CD4-positive, alpha-beta memory T cell (primary cell): ENCODE data around the gene OR1A2. TPM values are rescaled to one million over a fixed set of nuclear protein-coding genes. Genes with fewer than 3 reads are reported as not detected.

Experiments
- CTCF ChIA-PET: fragments of 350-600 bp; sonication (Branson Sonifier 250); formaldehyde crosslinking; loops from one replicate; lab custom pipeline; 2021; ENCODE audit warnings: inconsistent platforms; ENCODE audit not compliant: partially characterized antibody; lab: Charles Lee
- POLR2A ChIA-PET: fragments of 350-600 bp; sonication (Branson Sonifier 250); formaldehyde crosslinking; loops from one replicate; lab custom pipeline; 2021; ENCODE audit not compliant: partially characterized antibody; lab: Charles Lee
- DNase-seq, 5 donors: peaks; one replicate each; pipeline versions ENCODE4 v3.0.0 to v3.0.0-alpha.2; 2020 to 2022; ENCODE audit warnings: mixed read lengths in 1 of 5
- H3K27ac ChIP-seq: one replicate; pipeline ENCODE4 v1.7.0; 2013; ENCODE audit warnings: low read depth, low read length
- H3K27me3 ChIP-seq: 2 replicates; pipeline ENCODE4 v1.7.0; 2013; ENCODE audit warnings: mild to moderate bottlenecking, low read length, moderate library complexity; ENCODE audit not compliant: insufficient read depth
- H3K36me3 ChIP-seq: 2 replicates; pipeline ENCODE4 v1.7.0; 2013; ENCODE audit warnings: mild to moderate bottlenecking, low read length, moderate library complexity; ENCODE audit not compliant: insufficient read depth
- H3K4me1 ChIP-seq: 2 replicates; pipeline ENCODE4 v1.7.0; 2013; ENCODE audit warnings: mild to moderate bottlenecking, low read length, moderate library complexity; ENCODE audit not compliant: insufficient read depth
- H3K4me3 ChIP-seq, 2 donors: one replicate each; pipeline ENCODE4 v1.7.0; 2013; ENCODE audit warnings: low read length in 2 of 2, mild to moderate bottlenecking in 1 of 2
- H3K9me3 ChIP-seq, 2 donors: one replicate each; pipeline ENCODE4 v1.7.0; 2013; ENCODE audit warnings: low read length in 2 of 2, control low read depth in 1 of 2; ENCODE audit not compliant: control insufficient read depth in 1 of 2
- H3K27ac Mint-ChIP-seq, 7 donors: one replicate each; pipeline ENCODE4 v1.8.0; 2020 to 2021; ENCODE audit warnings: mixed read lengths in 7 of 7, mild to moderate bottlenecking in 6 of 7, inconsistent platforms in 3 of 7, moderate library complexity in 3 of 7
- H3K27me3 Mint-ChIP-seq, 2 donors: one replicate each; pipeline ENCODE4 v1.8.0; 2020 to 2021; ENCODE audit warnings: mixed read lengths in 2 of 2
- H3K36me3 Mint-ChIP-seq, 2 donors: one replicate each; pipeline ENCODE4 v1.8.0; 2020 to 2021; ENCODE audit warnings: mixed read lengths in 2 of 2, inconsistent platforms in 1 of 2, mild to moderate bottlenecking in 1 of 2
- H3K4me1 Mint-ChIP-seq, 4 donors: one replicate each; pipeline ENCODE4 v1.8.0; 2020 to 2021; ENCODE audit warnings: mixed read lengths in 4 of 4, mild to moderate bottlenecking in 1 of 4
- H3K4me3 Mint-ChIP-seq, 8 donors: one replicate each; pipeline ENCODE4 v1.8.0; 2020 to 2021; ENCODE audit warnings: mixed read lengths in 8 of 8, mild to moderate bottlenecking in 7 of 8, moderate library complexity in 6 of 8, inconsistent platforms in 3 of 8
- H3K9me3 Mint-ChIP-seq, 8 donors: one replicate each; pipeline ENCODE4 v1.8.0; 2020 to 2021; ENCODE audit warnings: mixed read lengths in 8 of 8, mild to moderate bottlenecking in 5 of 8, inconsistent platforms in 3 of 8, moderate library complexity in 1 of 8
- intact Hi-C: fragments of 100-400 bp; cut with micrococcal nuclease; formaldehyde crosslinking; loops from one replicate; pipeline ENCODE4 v1.15.1; 2023
- polyA plus RNA-seq, 2 donors: library from polyadenylated mRNA; unstranded; fragments of 300-500 nt; fragmentation: Illumina TruSeq; gene quantifications; one replicate each; pipeline ENCODE4 v1.2.3, GENCODE V29; 2021
- total RNA-seq, 2 experiments: library from RNA; stranded (reverse); gene quantifications; one replicate each; pipeline ENCODE4 v1.2.3, GENCODE V29; 2021

The OR1A2 gene
- not detected for total RNA-seq
- polyA plus RNA-seq, result not detected

- H3K36me3 ChIP-seq, result no peaks in the 10 kb centered on the region
- H3K9me3 Mint-ChIP-seq, result peaks cover 0 to 26% (median 13%) of the 10 kb centered on the region in 8 donors
- no peak within 1 kb of the TSS for H3K4me3 Mint-ChIP-seq
These were observed at the start of gene OR1A2 for GRCh38 chr17:3197219-3197618. Gene OR1A2 (plus strand): TSS chr17:3197519. CDS start chr17:3197519, 0 bp downstream.

GRCh38 chr17:3157218-3157617, 40.1 kb upstream of the OR1A2 start:
- Mint-ChIP-seq H3K4me3 (no peak overlapping the region), H3K27me3 (peaks cover 15 to 29% of the 10 kb centered on the region in 2 donors), H3K4me1 (no peaks in the 10 kb centered on the region), H3K36me3 (no peaks in the 10 kb centered on the region), H3K27ac (no peak overlapping the region), H3K9me3 (peaks cover 0 to 10% (median 0%) of the 10 kb centered on the region in 8 donors)
- no peaks in the 10 kb centered on the region for H3K4me1 ChIP-seq
- no peak for DNase-seq
- H3K27ac ChIP-seq, result no peak overlapping the region
- peaks cover 7% of the 10 kb centered on the region for H3K27me3 ChIP-seq
- no peaks in the 10 kb centered on the region for H3K36me3 ChIP-seq
- no peaks in the 10 kb centered on the region for H3K9me3 ChIP-seq
- POLR2A ChIA-PET, result no interaction called here
- CTCF ChIA-PET, result no interaction called here
- H3K4me3 ChIP-seq, result no peak overlapping the region
- intact Hi-C loops, result no loop called here

More at GRCh38 chr17:3197219-3197618, at the start of gene OR1A2:
- no peaks in the 10 kb centered on the region for H3K9me3 ChIP-seq
- H3K27ac ChIP-seq, result no peak within 1 kb of the TSS
- intact Hi-C loops, result no loop called here
- H3K4me1 ChIP-seq, result no peaks in the 10 kb centered on the region
- H3K27me3 Mint-ChIP-seq, result peaks cover 18 to 30% of the 10 kb centered on the region in 2 donors
- ChIA-PET CTCF (no interaction called here), POLR2A (no interaction called here)
- H3K36me3 Mint-ChIP-seq, result no peaks in the 10 kb centered on the region
- no peak for DNase-seq
- H3K27ac Mint-ChIP-seq, result no peak within 1 kb of the TSS
- H3K27me3 ChIP-seq, result no peaks in the 10 kb centered on the region
- H3K4me3 ChIP-seq, result no peak within 1 kb of the TSS
- no peaks in the 10 kb centered on the region for H3K4me1 Mint-ChIP-seq

- no peak for DNase-seq
- peaks cover 6 to 10% of the 10 kb centered on the region in 2 donors for H3K36me3 Mint-ChIP-seq
- Histone ChIP-seq H3K36me3 (no peaks in the 10 kb centered on the region), H3K27me3 (no peaks in the 10 kb centered on the region), H3K9me3 (no peaks in the 10 kb centered on the region), H3K4me3 (no peak overlapping the region), H3K4me1 (no peaks in the 10 kb centered on the region), H3K27ac (no peak overlapping the region)
- ChIA-PET CTCF (no interaction called here), POLR2A (no interaction called here)
- H3K4me1 Mint-ChIP-seq, result peaks cover 0 to 5% (median 0%) of the 10 kb centered on the region in 4 donors
- intact Hi-C loops, result no loop called here
- H3K9me3 Mint-ChIP-seq, result peaks cover 0 to 27% (median 18%) of the 10 kb centered on the region in 8 donors
- H3K27me3 Mint-ChIP-seq, result peaks cover 10 to 22% of the 10 kb centered on the region in 2 donors
- H3K4me3 Mint-ChIP-seq, result peak overlapping the region in 1 of 8 donors; percentile 20
- no peak overlapping the region for H3K27ac Mint-ChIP-seq
These were observed 29.7 kb upstream of the OR1A2 start for GRCh38 chr17:3167574-3167973.

GRCh38 chr17:3189961-3190360, 7.4 kb upstream of the OR1A2 start:
- H3K4me3 Mint-ChIP-seq, result no peak overlapping the region
- CTCF ChIA-PET, result no interaction called here

GRCh38 chr17:3207367-3207766, 10.0 kb downstream of the OR1A2 start, which contains the start of gene OR1A1:
Gene OR1A1 (plus strand): TSS chr17:3207667. CDS start chr17:3215621, 7,954 bp downstream.
- ChIA-PET POLR2A (no interaction called here), CTCF (no interaction called here)
- Histone ChIP-seq H3K4me1 (no peaks in the 10 kb centered on the region), H3K27ac (no peak within 1 kb of the TSS), H3K4me3 (no peak within 1 kb of the TSS), H3K9me3 (no peaks in the 10 kb centered on the region), H3K27me3 (no peaks in the 10 kb centered on the region), H3K36me3 (no peaks in the 10 kb centered on the region)
- Mint-ChIP-seq H3K36me3 (no peaks in the 10 kb centered on the region), H3K4me3 (no peak within 1 kb of the TSS), H3K27ac (no peak within 1 kb of the TSS), H3K27me3 (peaks cover 4 to 7% of the 10 kb centered on the region in 2 donors), H3K9me3 (peaks cover 0 to 16% (median 8%) of the 10 kb centered on the region in 8 donors), H3K4me1 (peaks cover 0 to under 1% (median 0%) of the 10 kb centered on the region in 4 donors)
- intact Hi-C loops, result no loop called here
- no peak for DNase-seq

More at GRCh38 chr17:3189961-3190360, 7.4 kb upstream of the OR1A2 start:
- no peaks in the 10 kb centered on the region for H3K4me1 ChIP-seq
- peaks cover 0 to 1% (median 0%) of the 10 kb centered on the region in 8 donors for H3K9me3 Mint-ChIP-seq
- H3K27ac Mint-ChIP-seq, result no peak overlapping the region
- no peaks in the 10 kb centered on the region for H3K27me3 ChIP-seq
- peaks cover 9 to 13% of the 10 kb centered on the region in 2 donors for H3K27me3 Mint-ChIP-seq
- no peak overlapping the region for H3K27ac ChIP-seq
- intact Hi-C loops, result no loop called here
- H3K9me3 ChIP-seq, result no peaks in the 10 kb centered on the region
- no peaks in the 10 kb centered on the region for H3K4me1 Mint-ChIP-seq
- no peak overlapping the region for H3K4me3 ChIP-seq
- no peak for DNase-seq
- POLR2A ChIA-PET, result no interaction called here
- no peaks in the 10 kb centered on the region for H3K36me3 Mint-ChIP-seq
- no peaks in the 10 kb centered on the region for H3K36me3 ChIP-seq

- H3K4me3 Mint-ChIP-seq, result no peak overlapping the region
- Histone ChIP-seq H3K9me3 (no peaks in the 10 kb centered on the region), H3K27ac (no peak overlapping the region), H3K4me3 (no peak overlapping the region), H3K4me1 (no peaks in the 10 kb centered on the region), H3K27me3 (no peaks in the 10 kb centered on the region), H3K36me3 (no peaks in the 10 kb centered on the region)
- H3K36me3 Mint-ChIP-seq, result no peaks in the 10 kb centered on the region
- CTCF ChIA-PET, result no interaction called here
- no peak overlapping the region for H3K27ac Mint-ChIP-seq
- DNase-seq, result no peak
- H3K9me3 Mint-ChIP-seq, result peaks cover 0 to 12% (median 4%) of the 10 kb centered on the region in 8 donors
- intact Hi-C loops, result no loop called here
- H3K4me1 Mint-ChIP-seq, result peaks cover 0 to 2% (median 0%) of the 10 kb centered on the region in 4 donors
- peaks cover 4 to 13% of the 10 kb centered on the region in 2 donors for H3K27me3 Mint-ChIP-seq
- POLR2A ChIA-PET, result no interaction called here
These were observed 11.2 kb downstream of the OR1A2 start for GRCh38 chr17:3208484-3208883.

- peaks cover 4 to 14% of the 10 kb centered on the region in 2 donors for H3K27me3 Mint-ChIP-seq
- intact Hi-C loops, result no loop called here
- CTCF ChIA-PET, result no interaction called here
These were observed 15.7 kb downstream of the OR1A2 start for GRCh38 chr17:3213001-3213400.

More at GRCh38 chr17:3213001-3213400, 15.7 kb downstream of the OR1A2 start:
- H3K9me3 ChIP-seq, result no peaks in the 10 kb centered on the region
- H3K4me1 ChIP-seq, result no peaks in the 10 kb centered on the region
- no peaks in the 10 kb centered on the region for H3K36me3 ChIP-seq
- no peak overlapping the region for H3K27ac ChIP-seq
- Mint-ChIP-seq H3K9me3 (peaks cover 0 to 11% (median 6%) of the 10 kb centered on the region in 8 donors), H3K27ac (no peak overlapping the region), H3K4me3 (no peak overlapping the region), H3K4me1 (peaks cover 0 to 2% (median 0%) of the 10 kb centered on the region in 4 donors), H3K36me3 (no peaks in the 10 kb centered on the region)
- DNase-seq, result no peak
- H3K4me3 ChIP-seq, result no peak overlapping the region
- POLR2A ChIA-PET, result no interaction called here
- H3K27me3 ChIP-seq, result no peaks in the 10 kb centered on the region
